GM18526 (cell line): ENCODE measurements around the gene ALOX15B.

Experiments used
- POLR2A ChIP-seq: IDR thresholded peaks from 3 replicates; pipeline ENCODE4 v1.6.1; 2011; ENCODE audit not compliant: insufficient read length; ENCODE audit errors: extremely low read depth

ALOX15B gene

DNA sequence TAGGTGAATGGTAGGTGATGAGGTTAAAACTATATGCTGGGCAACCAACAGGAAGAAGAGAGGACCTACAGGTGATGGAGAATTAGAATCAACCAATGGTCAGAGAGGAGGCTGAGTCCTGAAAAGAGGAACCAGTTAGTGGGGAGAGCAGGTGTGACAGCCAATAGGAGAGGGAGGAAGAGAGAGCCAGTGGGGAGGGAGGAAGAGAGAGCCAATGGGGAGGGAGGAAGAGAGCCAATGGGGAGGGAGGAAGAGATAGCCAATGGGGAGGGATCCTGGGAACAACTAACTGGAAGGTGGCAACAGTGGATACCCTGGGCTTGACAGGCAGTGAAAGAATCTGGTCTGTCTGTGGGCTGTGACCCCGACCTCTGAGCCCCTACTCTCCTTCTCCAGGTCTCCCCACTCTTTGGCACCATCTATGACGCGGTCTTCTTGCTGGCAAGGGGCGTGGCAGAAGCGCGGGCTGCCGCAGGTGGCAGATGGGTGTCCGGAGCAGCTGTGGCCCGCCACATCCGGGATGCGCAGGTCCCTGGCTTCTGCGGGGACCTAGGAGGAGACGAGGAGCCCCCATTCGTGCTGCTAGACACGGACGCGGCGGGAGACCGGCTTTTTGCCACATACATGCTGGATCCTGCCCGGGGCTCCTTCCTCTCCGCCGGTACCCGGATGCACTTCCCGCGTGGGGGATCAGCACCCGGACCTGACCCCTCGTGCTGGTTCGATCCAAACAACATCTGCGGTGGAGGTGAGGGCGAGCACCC is 32.7 kb upstream of the ALOX15B start:
- TF ChIP-seq POLR2A = no peak

DNA sequence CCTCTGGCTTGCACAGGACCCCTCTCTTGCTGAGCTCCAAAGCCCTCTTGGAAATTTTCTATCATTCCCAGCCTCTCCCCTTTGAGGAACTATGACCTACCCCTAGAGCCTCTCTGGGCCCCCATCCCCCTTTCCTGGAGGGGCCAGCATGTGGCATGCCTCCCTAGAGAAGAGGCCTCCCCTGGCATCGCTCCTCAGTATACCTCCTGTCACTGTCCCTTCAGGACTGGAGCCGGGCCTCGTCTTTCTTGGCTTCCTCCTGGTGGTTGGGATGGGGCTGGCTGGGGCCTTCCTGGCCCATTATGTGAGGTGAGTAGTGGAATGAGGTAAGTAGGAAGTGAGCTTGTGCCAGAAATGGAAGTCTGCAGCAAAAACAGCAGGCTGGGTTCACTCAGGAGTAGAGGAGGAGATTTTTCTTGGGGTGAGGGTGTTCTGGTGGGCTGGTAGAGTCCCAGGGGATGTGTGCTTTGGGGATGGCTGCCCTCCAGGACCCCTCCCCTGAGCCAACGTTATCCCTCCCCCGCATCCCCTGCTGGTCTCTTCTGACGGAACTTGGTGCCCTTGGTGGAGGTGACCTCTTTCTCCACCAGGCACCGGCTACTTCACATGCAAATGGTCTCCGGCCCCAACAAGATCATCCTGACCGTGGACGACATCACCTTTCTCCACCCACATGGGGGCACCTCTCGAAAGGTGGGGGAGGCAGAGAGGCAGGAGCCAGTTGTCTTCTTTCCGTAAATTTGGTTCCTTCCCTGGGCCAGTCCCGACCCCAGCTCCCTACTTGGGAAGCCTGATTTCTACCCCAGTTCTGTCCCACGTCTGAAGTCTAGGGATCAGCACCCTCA is 31.8 kb upstream of the ALOX15B start:
- TF ChIP-seq POLR2A = no peak

DNA sequence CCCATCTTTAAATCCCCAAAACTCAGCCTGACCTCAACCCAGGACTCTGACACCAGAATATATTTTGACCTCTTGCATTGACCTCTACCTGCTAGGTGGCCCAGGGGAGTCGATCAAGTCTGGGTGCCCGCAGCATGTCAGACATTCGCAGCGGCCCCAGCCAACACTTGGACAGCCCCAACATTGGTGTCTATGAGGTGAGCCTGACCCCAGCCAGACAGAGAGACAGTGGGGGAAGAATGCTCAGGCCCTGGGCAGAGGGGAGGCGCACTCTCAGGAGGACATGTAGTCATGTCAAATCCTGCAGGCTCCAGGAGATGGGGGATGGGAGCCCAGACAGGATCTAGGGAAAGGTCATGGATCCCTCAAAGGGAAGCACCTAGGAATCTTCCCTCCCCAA is 31.0 kb upstream of the ALOX15B start:
- no peak for TF ChIP-seq POLR2A

DNA sequence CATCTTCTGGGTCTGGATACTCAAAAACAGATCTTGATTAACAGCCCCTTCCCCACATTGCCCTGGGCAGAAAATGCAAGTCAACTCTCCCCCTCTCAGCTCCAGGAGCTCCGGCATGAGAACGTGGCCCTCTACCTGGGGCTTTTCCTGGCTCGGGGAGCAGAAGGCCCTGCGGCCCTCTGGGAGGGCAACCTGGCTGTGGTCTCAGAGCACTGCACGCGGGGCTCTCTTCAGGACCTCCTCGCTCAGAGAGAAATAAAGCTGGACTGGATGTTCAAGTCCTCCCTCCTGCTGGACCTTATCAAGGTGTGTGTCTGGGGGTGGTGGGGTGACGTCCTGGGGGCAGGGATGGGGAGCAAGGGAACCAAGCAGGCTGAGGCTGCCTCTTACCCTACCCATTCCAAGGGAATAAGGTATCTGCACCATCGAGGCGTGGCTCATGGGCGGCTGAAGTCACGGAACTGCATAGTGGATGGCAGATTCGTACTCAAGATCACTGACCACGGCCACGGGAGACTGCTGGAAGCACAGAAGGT is 26.7 kb upstream of the ALOX15B start:
- TF ChIP-seq POLR2A = no peak

DNA sequence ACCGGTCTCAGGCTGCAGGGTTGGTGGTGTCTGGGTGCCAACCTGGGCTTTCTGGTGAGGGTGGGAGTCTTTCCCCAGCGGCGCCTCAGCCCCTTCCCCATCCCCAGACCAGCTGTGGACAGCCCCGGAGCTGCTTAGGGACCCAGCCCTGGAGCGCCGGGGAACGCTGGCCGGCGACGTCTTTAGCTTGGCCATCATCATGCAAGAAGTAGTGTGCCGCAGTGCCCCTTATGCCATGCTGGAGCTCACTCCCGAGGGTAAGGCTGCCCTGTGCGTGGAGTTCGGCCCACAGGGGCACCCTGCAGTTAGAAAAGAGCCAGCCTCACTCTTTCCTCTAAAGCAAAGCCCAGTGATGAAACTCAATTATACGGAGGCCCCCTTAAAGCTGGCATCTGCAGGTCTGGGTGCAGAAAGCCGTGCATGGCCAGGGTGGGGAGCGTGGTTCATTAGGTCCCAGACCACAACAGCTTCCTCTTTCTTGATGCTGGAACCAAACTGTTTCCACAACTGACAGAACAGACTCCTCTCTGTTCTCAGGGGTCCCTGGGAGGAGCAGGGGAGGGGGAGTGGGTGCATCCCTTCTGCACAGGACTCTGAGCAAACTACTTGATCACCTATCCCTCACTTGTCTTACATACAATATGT is 25.7 kb upstream of the ALOX15B start:
- no peak for TF ChIP-seq POLR2A

DNA sequence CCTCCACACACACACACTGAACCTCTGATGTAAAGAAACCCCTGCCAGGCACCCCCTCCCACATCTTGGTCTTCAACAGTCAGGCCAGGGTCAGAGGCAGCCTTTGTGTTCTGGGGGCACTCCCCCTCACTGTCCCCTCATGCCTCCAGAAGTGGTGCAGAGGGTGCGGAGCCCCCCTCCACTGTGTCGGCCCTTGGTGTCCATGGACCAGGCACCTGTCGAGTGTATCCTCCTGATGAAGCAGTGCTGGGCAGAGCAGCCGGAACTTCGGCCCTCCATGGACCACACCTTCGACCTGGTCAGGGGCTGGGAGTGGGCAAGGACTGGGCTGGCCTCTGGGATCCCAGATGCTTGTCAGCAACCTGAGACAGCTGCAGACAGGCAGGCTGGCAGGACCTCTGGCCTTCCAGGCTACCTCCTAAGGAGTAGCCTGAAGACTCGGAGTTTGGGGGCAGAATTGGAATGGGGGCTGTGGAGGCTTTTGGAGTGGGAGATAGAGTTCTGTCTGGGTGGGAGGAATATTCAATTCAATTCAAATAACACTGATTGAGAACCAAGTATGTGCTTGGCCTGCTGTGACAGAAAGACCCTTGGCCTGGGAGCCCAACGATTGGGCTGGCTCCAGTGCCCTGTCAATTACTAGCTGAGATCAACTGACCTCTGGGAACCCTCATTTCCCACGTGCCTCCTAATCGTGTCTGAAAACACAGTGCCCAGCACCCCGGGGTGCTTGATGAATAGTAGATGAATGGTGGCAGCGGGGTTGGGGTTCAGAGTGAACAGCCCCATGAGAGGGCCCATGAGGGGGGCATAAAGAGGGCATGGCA is 24.9 kb upstream of the ALOX15B start:
- no peak for TF ChIP-seq POLR2A

DNA sequence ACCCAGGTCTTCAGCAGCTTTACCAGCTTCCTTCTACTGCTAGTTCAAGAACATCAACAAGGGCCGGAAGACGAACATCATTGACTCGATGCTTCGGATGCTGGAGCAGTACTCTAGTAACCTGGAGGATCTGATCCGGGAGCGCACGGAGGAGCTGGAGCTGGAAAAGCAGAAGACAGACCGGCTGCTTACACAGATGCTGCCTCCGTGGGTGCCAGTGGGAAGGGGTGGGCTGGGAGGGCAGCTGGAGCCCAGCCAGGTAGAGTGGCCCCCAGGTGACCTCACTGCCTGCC is 24.4 kb upstream of the ALOX15B start:
- TF ChIP-seq POLR2A = no peak

DNA sequence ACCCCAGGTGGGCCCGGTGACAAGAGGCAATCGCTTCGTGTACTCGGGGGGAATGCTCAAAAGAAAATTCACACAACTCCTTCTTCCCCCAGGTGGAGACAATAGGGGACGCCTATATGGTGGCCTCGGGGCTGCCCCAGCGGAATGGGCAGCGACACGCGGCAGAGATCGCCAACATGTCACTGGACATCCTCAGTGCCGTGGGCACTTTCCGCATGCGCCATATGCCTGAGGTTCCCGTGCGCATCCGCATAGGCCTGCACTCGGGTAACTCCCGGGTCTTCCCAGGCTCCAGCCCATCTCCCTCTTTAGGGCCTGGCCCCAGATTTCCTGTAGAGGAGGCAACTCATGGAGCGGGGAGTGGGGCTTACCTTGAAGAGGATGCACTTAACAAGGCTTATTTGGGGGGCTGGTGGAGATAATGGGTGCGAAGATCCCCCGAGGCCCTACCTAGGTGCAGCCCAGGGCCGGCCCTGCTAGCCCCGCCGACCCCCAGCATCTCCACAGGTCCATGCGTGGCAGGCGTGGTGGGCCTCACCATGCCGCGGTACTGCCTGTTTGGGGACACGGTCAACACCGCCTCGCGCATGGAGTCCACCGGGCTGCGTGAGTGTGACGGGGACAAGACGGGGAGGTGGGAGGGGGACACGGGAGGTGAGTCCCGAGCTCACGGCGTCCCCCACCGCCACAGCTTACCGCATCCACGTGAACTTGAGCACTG is 23.5 kb upstream of the ALOX15B start:
- no peak for TF ChIP-seq POLR2A

DNA sequence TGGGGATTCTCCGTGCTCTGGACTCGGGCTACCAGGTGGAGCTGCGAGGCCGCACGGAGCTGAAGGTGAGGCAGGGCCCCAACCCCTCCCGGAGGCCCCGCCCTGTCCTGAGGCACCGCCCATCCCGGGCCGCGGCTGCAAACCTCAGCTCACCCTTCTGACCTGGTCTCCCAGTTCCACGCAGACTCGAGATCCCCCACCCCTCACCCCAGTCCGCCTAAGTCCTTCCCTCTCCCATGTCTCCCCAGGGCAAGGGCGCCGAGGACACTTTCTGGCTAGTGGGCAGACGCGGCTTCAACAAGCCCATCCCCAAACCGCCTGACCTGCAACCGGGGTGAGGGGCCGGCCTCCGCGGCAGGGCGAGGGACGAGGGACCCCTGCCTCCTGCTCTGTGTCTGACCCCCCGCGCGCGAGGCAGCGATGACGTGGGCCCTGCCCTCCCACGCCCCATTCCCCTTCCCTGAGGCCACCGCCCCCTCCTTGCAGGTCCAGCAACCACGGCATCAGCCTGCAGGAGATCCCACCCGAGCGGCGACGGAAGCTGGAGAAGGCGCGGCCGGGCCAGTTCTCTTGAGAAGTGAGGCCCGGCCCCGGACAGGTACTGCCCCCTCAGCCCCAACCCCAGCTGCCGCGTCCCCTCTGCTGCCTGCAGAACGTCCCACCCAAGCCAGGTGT is 22.8 kb upstream of the ALOX15B start:
- no peak for TF ChIP-seq POLR2A

DNA sequence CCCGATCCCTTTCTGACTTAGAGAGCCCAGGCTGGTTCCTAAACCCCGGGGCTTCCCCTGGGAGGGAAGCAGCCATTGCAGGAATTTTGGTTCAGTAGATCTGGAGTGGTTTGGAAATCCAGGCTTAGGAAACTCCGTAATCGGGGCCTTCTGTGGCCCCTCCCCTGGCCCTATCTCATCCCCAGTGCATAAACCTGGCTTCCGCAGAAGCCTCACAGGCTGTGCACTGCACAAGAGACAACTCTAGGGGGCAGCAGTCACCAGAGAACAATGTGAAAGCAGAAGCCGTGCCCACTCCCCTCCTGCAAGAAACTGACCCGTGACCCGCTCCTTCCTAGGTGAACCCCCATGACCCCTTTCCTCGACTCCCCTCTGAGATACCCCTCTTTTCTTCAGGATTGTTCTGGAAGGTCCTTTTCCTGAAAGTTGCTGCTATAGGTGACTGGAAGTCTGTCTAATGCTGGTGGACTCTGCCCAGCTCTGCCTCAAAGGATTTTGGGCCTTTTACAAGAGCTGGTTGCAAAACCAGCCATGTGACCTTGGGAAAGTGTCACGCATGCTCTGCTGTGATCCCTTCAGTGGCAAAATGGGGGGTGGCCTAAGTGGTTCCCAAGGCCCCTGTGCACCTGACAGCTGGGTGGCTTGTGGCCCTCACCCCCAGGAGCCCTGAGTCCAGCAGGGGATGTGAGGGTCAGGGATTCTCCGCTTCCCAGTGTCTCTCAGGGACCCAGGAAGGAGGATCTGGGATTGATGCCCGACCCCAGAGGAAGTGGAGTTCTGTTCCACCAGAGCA is 22.0 kb upstream of the ALOX15B start:
- no peak for TF ChIP-seq POLR2A

DNA sequence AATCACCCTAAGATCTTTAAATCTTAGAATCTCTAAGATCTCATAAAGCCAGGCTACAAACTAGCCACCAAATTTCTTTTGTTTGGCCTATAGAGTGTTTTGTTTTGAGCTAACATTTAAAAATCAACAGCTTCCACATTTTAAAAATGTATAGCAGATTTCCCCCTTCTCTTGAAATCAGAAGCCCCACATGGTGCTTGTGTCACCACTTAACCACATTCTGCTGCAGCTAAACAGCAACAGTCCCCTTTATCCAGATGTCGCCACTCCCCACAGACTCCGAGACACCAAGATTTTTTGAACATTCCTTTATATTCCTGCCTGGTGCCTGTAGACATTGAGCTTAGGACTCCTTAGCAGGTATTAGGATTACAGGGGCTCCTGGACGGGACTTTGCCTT is 20.4 kb upstream of the ALOX15B start:
- no peak for TF ChIP-seq POLR2A

DNA sequence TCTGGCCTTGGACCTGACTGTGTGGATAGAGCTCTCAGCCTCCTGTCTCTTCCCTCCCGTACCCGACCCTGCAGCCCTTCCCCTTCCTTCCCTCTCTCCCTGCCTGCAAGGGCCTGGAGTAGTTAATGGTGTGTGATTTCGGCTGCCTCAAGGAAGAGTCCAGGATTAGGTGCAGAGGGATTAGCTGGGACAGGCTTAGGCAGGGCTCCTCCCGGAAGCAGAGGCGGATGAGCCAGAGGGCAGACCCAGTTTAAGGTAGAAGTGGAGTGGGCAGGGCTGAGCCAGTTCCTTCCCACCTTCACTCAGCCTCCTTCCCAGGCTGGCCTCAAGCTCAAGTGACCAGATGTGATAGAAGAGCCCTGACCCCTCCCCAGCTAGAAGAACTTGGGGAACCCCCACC is 19.7 kb upstream of the ALOX15B start:
- no peak for TF ChIP-seq POLR2A
